Right ventricle myocardium superior (tissue), 1 donor: ENCODE measurements around the gene APOC4. TPM values are rescaled to one million over a fixed set of nuclear protein-coding genes. Genes with fewer than 3 reads are reported as not detected.
A peak's percentile ranks its signal among the peaks of the same experiment; 100 is the strongest.
"Not testable (repeated sequence)": the region's sequence is repeated elsewhere in the genome, so short reads cannot be mapped to it uniquely, and the experiment has no call there.

ENCODE experiments used
- ATAC-seq: fragments of 200-7000 bp; cut with Tn5 transposase; one replicate; pipeline ENCODE4 v1.9.1; 2020; ENCODE audit warnings: mild to moderate bottlenecking; ENCODE audit not compliant: poor library complexity
- DNase-seq: peaks from one replicate; pipeline ENCODE4 v3.0.0-alpha.2; 2020
- intact Hi-C: fragments of 100-400 bp; cut with DNase I; formaldehyde crosslinking; loops from one replicate; pipeline ENCODE4 v1.11.2; 2022
- total RNA-seq: library from RNA; stranded (reverse); fragmentation: NEBNext Ultra II Directional; extraction: Animal tissue kit (Norgen Biotek cat#: 25700); gene quantifications from one replicate; pipeline ENCODE4 v1.2.1, GENCODE V29; 2021
- donor health status: DM: no; HTN: yes; CAD: no; lungs with severe emphysema.

The APOC4 gene
- total RNA-seq, 1 donor from 2014 or later: not detected

DNA sequence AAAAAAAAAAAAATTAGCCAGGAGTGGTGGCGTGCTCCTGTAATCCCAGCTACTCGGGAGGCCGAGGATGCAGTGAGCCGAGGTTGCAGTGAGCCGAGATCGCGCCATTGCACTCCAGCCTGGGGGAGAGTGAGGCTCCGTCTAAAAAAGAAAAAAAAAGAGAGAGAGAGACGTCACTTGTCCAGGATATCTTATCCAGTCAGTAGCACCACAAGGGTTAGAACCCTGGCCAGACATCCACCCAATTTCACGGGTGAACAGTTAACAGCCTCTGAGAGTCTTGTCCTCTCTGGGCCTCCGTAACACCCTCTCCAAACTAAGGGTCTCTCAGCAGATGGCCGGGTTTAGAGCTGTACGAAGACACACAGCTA lies 12.2 kb downstream of the APOC4 start:
- ATAC-seq (no peak), DNase-seq (no peak)
- intact Hi-C loops: no loop called here

DNA sequence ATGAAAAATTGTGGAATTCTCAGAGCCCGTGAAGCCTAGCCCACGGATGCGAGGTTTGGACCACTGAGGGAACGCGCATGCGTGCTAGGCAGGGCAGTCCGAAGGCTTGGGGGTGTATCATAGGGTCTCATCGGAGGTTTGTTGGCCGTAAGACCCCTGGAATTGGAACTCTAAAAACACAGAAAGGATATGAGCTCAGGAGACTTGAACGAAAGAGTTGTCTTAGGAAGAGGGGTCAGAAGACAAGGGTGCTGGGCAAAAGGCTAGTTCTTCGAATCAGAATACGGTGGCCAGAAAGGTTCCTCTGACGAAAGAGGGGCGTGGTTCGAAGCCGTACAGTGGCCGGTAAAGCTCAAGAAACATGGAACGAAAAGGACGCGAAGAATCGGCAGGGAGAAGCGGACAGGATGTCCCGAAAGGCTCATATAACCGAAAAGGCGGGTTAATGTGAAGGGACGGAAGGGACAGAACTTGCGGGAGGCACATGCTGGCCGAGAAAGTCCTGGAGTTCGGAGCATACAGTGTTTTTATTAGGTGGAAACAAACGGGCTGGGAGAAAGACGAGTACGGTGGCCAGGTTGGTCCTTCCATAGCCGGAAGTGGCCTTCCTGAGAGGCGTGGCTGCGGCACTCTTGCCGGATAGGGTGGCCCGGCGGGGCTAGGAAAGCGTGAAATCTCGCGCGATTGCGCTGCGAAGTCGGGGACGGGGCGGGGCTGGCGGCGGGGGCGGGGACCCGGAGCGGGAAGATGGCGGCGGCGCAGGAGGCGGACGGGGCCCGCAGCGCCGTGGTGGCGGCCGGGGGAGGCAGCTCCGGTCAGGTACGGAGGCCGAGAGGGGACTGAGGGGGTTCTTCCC lies 12.8 kb downstream of the APOC4 start, which contains the start of gene CLPTM1:
Gene CLPTM1 (plus strand): TSS at position 732 of the 856 bp plus-strand sequence. CDS start 16 bp downstream, at position 748.
- ATAC-seq: peak; percentile 97
- DNase-seq: peak; percentile 98
- intact Hi-C loops: no loop called here

DNA sequence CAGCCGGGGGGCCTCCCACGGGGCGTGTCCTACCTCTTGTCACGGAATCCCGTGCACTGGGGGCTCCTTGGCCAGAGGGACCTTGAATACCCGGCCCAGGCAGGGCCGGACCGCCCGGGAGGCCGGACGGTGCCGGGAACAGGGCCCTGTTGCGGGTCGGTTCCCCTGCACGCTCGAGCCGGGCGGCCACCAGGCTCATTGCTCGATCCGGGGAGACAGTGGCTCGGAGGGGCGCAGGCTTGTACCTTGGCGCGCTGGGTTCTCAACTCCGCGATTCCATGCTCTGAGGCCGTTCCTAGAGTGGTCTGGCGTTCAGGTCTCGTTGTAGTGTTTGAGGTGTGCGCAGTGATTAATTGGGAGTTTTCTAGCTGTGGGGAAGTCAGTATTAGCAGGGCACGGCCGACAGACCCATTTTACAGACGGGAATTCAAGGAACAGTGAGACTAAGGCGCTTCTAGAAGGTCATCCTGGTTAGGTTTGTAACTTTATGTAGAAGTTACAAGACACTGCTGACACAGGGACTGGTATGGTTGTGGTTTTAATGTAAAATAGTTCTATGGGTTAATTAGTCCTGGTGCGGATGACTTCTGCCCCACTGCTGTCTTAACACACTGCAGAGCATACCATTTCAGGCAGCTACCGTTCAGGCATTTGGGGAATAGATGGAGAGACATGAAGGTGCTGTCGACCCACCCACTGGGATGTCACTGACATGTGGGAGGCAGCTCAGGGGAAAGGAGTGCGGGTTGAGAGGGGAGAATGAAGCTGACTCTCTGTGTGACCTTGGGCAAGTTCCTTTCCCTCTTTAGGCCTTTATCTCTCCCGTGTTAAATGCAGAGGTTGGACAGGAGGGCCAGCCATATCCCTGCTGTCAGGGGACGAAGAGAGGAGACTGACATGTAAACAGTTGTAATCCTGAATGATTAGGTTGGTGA lies 13.7 kb downstream of the APOC4 start:
- intact Hi-C loops: no loop called here
- peak; percentile 32 for ATAC-seq

DNA sequence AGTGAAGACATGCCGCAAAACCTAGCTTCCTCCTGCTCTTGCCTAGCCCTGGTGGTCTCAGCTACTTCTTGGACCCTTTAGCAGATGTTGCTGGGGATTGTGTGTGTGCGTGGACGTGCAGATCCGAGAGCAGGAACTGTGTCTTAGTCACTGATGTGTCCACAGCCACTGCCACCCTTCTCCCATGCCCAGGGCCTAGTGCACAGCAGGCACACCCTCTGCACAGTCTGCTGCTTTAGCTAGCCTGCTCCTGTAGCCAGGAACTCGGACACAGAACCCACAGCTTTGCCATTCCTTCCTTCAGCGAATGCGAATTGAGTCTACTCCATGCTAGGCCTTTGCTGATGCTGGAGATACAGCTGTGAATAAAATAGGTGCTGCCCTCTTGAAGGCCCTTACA lies 15.5 kb downstream of the APOC4 start:
- DNase-seq (no peak), ATAC-seq (no peak)
- intact Hi-C loops: no loop called here

More for the DNA sequence above, 13.7 kb downstream of the APOC4 start:
- DNase-seq: no peak

DNA sequence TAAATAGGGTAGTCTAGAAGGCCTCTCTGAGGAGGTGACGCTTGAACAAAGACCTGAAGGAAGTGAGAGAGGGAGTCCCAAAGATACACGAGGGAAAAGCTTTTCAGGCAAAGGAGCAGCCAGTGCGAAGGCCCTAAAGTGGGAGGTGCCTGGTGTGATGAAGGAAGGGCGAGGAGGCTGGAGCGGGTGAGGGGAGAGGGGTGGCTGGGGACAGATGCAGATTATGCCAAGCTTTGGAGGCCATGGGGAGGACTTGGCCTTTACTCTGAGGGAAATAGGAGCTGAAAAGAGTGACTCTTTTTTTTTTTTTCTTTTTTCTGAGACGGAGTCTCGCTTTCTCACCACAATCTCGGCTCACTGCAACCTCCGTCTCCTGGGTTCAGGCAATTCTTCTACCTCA lies 16.1 kb downstream of the APOC4 start:
- intact Hi-C loops: no loop called here
- DNase-seq: no peak
- ATAC-seq: no peak

- ATAC-seq (no peak), DNase-seq (no peak)
- intact Hi-C loops: no loop called here
These were observed 17.7 kb downstream of the APOC4 start for GRCh38 chr19:44959691-44960090.

DNA sequence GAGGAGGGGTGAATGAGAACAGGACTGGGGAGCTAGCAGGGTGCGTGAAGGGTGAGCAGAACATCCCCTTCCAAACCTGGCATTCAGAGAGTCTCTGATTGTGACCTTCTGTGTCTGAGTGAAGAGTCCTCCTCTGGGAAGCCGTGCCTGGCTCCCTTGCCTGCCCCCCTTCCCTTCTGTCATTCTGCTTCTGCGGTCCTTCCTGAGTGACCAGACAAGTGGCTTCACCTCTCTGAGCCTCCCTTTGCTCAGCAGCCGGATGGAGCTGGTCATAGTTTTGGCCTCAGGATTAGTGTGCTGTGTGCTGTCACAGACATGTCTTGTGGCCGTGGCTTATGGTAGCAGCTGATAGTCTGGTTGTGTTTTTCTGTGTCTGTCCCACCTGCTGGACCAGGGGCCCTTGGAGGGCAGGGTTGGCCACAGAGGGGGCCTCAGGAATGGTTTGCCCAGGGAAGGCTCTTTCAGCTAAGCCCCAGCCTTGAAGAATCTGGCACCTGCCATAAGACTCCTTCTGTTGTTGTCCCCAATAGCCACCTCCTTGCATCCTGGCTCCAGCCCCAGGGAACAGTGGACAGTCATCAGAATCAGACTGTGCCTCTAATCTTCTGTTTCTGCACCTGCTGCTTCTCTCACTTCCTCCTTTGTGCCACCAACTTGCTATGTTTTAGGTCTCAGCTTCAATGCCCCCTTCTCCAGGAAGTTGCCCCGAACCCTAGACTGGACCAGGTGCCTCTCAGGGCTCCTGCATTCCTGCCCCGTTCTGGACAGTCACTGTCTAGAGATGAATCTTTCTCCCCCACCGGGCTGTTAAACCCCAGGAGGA lies 19.1 kb downstream of the APOC4 start:
- ATAC-seq (peak; percentile 7), DNase-seq (no peak)
- intact Hi-C loops: no loop called here

DNA sequence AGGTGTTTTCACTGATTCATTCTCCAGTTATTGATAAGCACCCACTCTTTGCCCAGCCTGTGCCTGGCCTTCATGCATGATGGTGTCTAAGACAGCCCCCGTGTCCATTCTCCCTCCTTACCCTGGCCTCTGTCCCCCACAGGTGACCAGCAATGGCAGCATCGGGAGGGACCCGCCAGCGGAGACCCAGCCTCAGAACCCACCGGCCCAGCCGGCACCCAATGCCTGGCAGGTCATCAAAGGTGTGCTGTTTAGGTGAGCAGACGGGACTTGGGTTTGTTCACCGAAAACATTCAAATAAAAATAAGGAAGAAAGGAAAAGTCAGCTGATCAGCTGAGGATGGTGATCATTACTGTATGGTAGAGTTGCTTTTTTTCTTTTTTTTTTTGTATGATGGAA lies 19.8 kb downstream of the APOC4 start:
- DNase-seq (no peak), ATAC-seq (no peak)
- intact Hi-C loops: no loop called here

- no peak for ATAC-seq
- DNase-seq: no peak
- intact Hi-C loops: no loop called here
These were observed 26.1 kb downstream of the APOC4 start for GRCh38 chr19:44968118-44968517.

DNA sequence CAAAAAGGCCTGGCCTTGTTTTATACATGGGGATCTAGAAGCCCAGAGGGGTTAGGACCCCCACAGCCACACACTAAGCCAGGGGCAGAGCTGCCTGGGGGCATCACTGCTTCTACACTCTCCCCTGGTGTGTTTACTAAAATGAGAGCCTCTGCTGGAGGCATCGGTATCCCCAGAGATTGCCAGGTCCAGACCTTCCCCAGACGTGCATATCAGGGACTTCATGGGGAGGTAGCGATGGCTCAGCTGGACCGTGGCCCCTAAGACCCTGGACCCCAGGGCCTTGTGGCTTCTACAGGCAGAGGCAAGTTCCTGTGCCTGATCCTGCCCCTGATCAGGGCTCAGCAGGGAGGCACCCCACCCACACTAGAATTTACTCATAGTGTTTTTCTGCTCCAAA lies 26.6 kb downstream of the APOC4 start:
- no peak for ATAC-seq
- intact Hi-C loops: no loop called here

DNA sequence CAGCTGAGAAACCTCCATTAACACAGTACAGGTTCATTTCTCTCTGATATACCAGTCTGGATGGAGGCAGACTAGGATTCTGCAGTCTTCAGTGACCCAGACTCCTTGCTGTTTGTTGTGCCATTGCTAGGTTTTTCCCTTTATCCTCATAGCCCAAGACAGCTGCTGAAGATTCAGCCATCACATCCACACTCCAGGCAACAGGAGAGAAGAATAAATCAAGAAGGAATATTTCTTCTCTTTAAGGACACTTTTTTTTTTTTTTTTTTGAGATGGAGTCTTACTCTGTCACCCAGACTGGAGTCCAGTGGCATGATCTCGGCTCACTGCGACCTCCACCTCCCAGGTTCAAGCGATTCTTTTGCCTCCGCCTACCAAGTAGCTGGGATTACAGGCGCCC lies 27.4 kb downstream of the APOC4 start:
- DNase-seq (no peak), ATAC-seq (no peak)
- intact Hi-C loops: no loop called here

More for the DNA sequence above, 26.6 kb downstream of the APOC4 start:
- no peak for DNase-seq

- intact Hi-C loops, ATAC-seq, DNase-seq: not testable (repeated sequence)
These were observed 29.4 kb downstream of the APOC4 start for GRCh38 chr19:44971451-44971850.

DNA sequence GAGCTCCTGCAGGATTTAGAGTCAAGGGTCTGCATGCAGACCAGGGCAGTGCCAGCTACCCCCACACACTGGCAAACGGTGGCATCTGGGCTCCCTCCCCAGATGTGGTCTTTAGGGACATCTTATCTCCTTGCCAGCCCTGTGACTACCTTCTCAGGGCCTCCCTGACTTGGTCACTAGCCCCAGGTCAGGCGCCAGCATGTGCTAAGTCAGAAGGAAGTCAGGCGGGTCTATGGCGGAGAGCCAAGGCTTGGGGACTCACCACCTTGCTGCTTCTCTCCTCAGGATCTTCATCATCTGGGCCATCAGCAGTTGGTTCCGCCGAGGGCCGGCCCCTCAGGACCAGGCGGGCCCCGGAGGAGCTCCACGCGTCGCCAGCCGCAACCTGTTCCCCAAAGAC lies 30.8 kb downstream of the APOC4 start:
- ATAC-seq (no peak), DNase-seq (no peak)
- intact Hi-C loops: no loop called here

DNA sequence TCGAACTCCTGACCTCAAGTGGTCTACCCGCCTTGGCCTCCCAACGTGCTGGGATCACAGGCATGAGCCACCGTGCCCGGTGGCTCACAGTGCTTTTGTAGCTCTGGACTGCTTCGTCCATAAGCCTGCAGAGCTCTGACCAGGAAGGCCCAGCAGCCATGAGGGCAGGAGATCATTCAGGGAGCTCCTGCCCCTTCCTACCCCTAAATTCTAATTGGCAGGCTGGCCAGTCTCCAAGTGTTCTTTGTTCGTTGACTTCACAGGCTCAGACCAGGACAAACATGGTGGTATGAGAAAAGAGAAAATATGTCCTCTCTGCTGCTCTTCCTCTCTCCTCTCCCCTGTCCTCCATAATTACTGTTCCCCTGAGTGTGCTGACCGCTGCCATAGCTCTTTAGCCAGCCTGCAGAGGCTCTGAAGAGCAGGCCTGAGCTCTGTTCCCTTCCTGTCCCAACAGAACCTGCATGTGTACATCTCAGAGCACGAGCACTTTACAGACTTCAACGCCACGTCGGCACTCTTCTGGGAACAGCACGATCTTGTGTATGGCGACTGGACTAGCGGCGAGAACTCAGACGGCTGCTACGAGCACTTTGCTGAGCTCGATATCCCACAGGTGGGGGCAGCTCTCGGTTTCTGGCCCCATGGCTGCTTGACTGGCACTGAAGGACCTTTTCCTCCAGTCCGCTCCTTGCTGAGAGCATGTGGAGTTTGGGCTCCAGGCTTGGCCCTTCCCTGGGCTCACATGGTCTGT lies 32.1 kb downstream of the APOC4 start:
- intact Hi-C loops: no loop called here
- DNase-seq: no peak
- ATAC-seq: no peak

- DNase-seq (no peak), ATAC-seq (no peak)
- intact Hi-C loops: no loop called here
These were observed 32.8 kb downstream of the APOC4 start for GRCh38 chr19:44974857-44975256.

- intact Hi-C loops: no loop called here
- ATAC-seq: no peak
- DNase-seq: no peak
These were observed 33.4 kb downstream of the APOC4 start for GRCh38 chr19:44975444-44975843.

- intact Hi-C loops: no loop called here
- ATAC-seq (no peak), DNase-seq (no peak)
These were observed 42.0 kb downstream of the APOC4 start for GRCh38 chr19:44984005-44984404.

DNA sequence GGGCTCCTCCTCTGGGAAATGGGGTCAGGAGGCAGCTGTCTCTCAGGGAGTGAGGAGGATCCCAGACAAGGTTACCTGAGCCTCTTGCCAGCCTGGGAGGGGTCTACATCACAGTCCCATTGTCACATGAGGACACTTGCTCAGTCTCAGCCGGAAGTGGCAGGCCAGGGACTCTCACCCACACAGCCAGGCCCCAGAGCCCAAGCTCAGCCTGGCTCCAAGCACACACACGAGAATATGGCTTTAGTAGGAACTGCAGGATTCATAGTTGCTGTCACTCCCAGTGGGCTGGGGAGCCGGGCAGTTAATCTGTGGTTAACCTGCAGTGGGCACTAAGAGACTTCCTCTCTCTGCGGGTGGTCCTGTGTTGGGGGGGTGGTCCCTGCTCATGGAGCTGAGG lies 43.4 kb downstream of the APOC4 start:
- ATAC-seq (no peak), DNase-seq (no peak)
- intact Hi-C loops: no loop called here
